H1 (cell line): ENCODE results near the gene RUNX1. TPM values are rescaled to one million over a fixed set of nuclear protein-coding genes. Genes with fewer than 3 reads are reported as not detected.

ENCODE experiments used
- CTCF ChIA-PET: fragments of 300-600 bp; sonication (Branson Sonifier 250); formaldehyde crosslinking; loops from one replicate; lab custom pipeline; 2021; ENCODE audit not compliant: partially characterized antibody; lab: Charles Lee
- POLR2A ChIA-PET: fragments of 300-600 bp; sonication (Branson Sonifier 250); formaldehyde crosslinking; loops from one replicate; lab custom pipeline; 2021; ENCODE audit warnings: inconsistent platforms; ENCODE audit not compliant: partially characterized antibody; lab: Charles Lee
- DNase-seq, 2 experiments: peaks; one replicate each; pipeline versions ENCODE4 v3.0.0 to v3.0.0-alpha.2; 2010 to 2022; ENCODE audit warnings: low spot score in 2 of 2, low read depth in 1 of 2, mixed read lengths in 1 of 2
- FAIRE-seq: peaks from 2 replicates; lab custom pipeline; 2011; peaks lifted over from hg19 to GRCh38; lab: Jason Lieb, UNC
- H2AFZ ChIP-seq: 2 replicates; pipeline ENCODE4 v1.8.1; 2012; ENCODE audit warnings: low read length, inconsistent platforms
- H2AK5ac ChIP-seq: 2 replicates; pipeline ENCODE4 v1.6.1; 2013; ENCODE audit warnings: low read depth, low read length
- H2BK120ac ChIP-seq: replicated peaks from 2 replicates; pipeline ENCODE3; 2013; ENCODE audit warnings: low read depth, low read length, inconsistent platforms
- H2BK12ac ChIP-seq: 2 replicates; pipeline ENCODE4 v1.6.1; 2013; ENCODE audit warnings: low read depth, low read length
- H2BK15ac ChIP-seq: 2 replicates; pipeline ENCODE4 v1.6.1; 2013; ENCODE audit warnings: low read length
- H2BK20ac ChIP-seq: 2 replicates; pipeline ENCODE4 v1.6.1; 2013; ENCODE audit warnings: low read length
- H2BK5ac ChIP-seq: 2 replicates; pipeline ENCODE4 v1.6.1; 2013; ENCODE audit warnings: low read depth, low read length
- H3K14ac ChIP-seq: 2 replicates; pipeline ENCODE4 v1.6.1; 2013; ENCODE audit warnings: inconsistent platforms; ENCODE audit not compliant: insufficient read length
- H3K18ac ChIP-seq: 2 replicates; pipeline ENCODE4 v1.6.1; 2013; ENCODE audit warnings: low read length; ENCODE audit errors: extremely low read depth
- H3K23ac ChIP-seq: 2 replicates; pipeline ENCODE4 v1.6.1; 2013; ENCODE audit warnings: inconsistent platforms; ENCODE audit not compliant: insufficient read length
- H3K23me2 ChIP-seq: 2 replicates; pipeline ENCODE4 v1.6.1; 2013; ENCODE audit warnings: low read depth, low read length
- H3K27ac ChIP-seq: 2 replicates; pipeline ENCODE4 v1.6.1; 2011; ENCODE audit warnings: low read depth, low read length, inconsistent platforms
- H3K27me3 ChIP-seq, 4 experiments: replicated peaks in 1 of 4; 1 replicate in 1 of 4; 2 replicates in 3 of 4; pipeline versions ENCODE4 v1.6.1 to v1.8.1; 2011 to 2013; ENCODE audit warnings: low read length in 3 of 4, mild to moderate bottlenecking in 3 of 4, inconsistent platforms in 2 of 4, mixed read lengths in 2 of 4, moderate library complexity in 1 of 4; ENCODE audit not compliant: control insufficient read depth in 3 of 4, insufficient read depth in 3 of 4; ENCODE audit errors: extremely low read depth in 1 of 4
- H3K36me3 ChIP-seq, 4 experiments: 2 replicates each; pipeline versions ENCODE4 v1.6.1 to v1.8.1; 2011 to 2013; ENCODE audit warnings: mild to moderate bottlenecking in 4 of 4, low read length in 3 of 4, moderate library complexity in 2 of 4, control low read depth in 1 of 4, inconsistent platforms in 1 of 4; ENCODE audit not compliant: insufficient read depth in 4 of 4, control insufficient read depth in 2 of 4
- H3K4ac ChIP-seq: replicated peaks from 2 replicates; pipeline ENCODE3; 2013; ENCODE audit warnings: low read length, low read depth, mixed read lengths, inconsistent platforms; ENCODE audit not compliant: insufficient read length
- H3K4me1 ChIP-seq, 4 experiments: replicated peaks in 1 of 4; 1 replicate in 1 of 4; 2 replicates in 3 of 4; pipeline versions ENCODE4 v1.6.1 to v1.8.1; 2011 to 2013; ENCODE audit warnings: low read length in 3 of 4, inconsistent platforms in 2 of 4, mixed read lengths in 1 of 4; ENCODE audit not compliant: insufficient read depth in 4 of 4, control insufficient read depth in 3 of 4
- H3K4me2 ChIP-seq, 2 experiments: 2 replicates each; pipeline versions ENCODE4 v1.6.1 to v1.8.1; 2011 to 2013; ENCODE audit warnings: low read depth in 2 of 2, low read length in 2 of 2, control low read depth in 1 of 2, inconsistent platforms in 1 of 2, mild to moderate bottlenecking in 1 of 2; ENCODE audit not compliant: insufficient read depth in 1 of 2
- H3K4me3 ChIP-seq, 4 experiments: fragments of 200-600, 300-600 bp in 1 of 4; sonication (generic), shearing (Covaris generic), sonication (Bioruptor Twin) in 1 of 4; 2 replicates each; pipeline versions ENCODE4 v1.5.1 to v1.8.1; 2011 to 2016; ENCODE audit warnings: low read length in 4 of 4, low read depth in 3 of 4, control low read depth in 2 of 4, inconsistent platforms in 2 of 4, mild to moderate bottlenecking in 2 of 4, mixed read lengths in 1 of 4, moderate library complexity in 1 of 4; ENCODE audit not compliant: insufficient read depth in 2 of 4; ENCODE audit errors: extremely low read depth in 1 of 4
- H3K56ac ChIP-seq: replicated peaks from 2 replicates; pipeline ENCODE3; 2013; ENCODE audit warnings: low read depth, mild to moderate bottlenecking, mixed read lengths, low read length, inconsistent platforms; ENCODE audit not compliant: insufficient read length
- H3K79me1 ChIP-seq: 2 replicates; pipeline ENCODE4 v1.6.1; 2013; ENCODE audit warnings: low read depth, low read length, control low read depth
- H3K79me2 ChIP-seq, 2 experiments: 2 replicates each; pipeline versions ENCODE4 v1.6.1 to v1.8.1; 2012 to 2013; ENCODE audit warnings: low read length in 2 of 2, mild to moderate bottlenecking in 2 of 2, inconsistent platforms in 1 of 2; ENCODE audit not compliant: insufficient read depth in 2 of 2, control insufficient read depth in 1 of 2
- H3K9ac ChIP-seq, 4 experiments: replicated peaks in 1 of 4; 1 replicate in 1 of 4; 2 replicates in 3 of 4; pipeline versions ENCODE4 v1.6.1 to v1.8.1; 2011 to 2013; ENCODE audit warnings: low read depth in 3 of 4, low read length in 3 of 4, control low read depth in 2 of 4, mild to moderate bottlenecking in 2 of 4, moderate library complexity in 2 of 4, inconsistent platforms in 1 of 4; ENCODE audit errors: extremely low read depth in 1 of 4
- H3K9me3 ChIP-seq, 2 experiments: 2 replicates each; pipeline versions ENCODE4 v1.6.1 to v1.8.1; 2012 to 2013; ENCODE audit warnings: mild to moderate bottlenecking in 2 of 2, moderate library complexity in 2 of 2, control low read depth in 1 of 2, inconsistent platforms in 1 of 2, low read depth in 1 of 2, low read length in 1 of 2, mixed read lengths in 1 of 2; ENCODE audit not compliant: insufficient read depth in 2 of 2
- H4K20me1 ChIP-seq, 2 experiments: replicated peaks in 1 of 2; 2 replicates each; pipeline versions ENCODE3 to v1.8.1; 2011 to 2013; ENCODE audit warnings: inconsistent platforms in 2 of 2, low read length in 2 of 2, mild to moderate bottlenecking in 1 of 2; ENCODE audit not compliant: insufficient read depth in 2 of 2, control insufficient read depth in 1 of 2
- H4K5ac ChIP-seq: 2 replicates; pipeline ENCODE4 v1.6.1; 2013; ENCODE audit warnings: low read length, low read depth, mixed read lengths, inconsistent platforms; ENCODE audit not compliant: insufficient read length
- H4K8ac ChIP-seq: 2 replicates; pipeline ENCODE4 v1.8.0; 2013; ENCODE audit warnings: mild to moderate bottlenecking, moderate library complexity, low read length, inconsistent platforms; ENCODE audit not compliant: insufficient read depth; ENCODE audit errors: extremely low read depth
- H4K91ac ChIP-seq: replicated peaks from 2 replicates; pipeline ENCODE3; 2013; ENCODE audit warnings: low read length, mixed read lengths, inconsistent platforms; ENCODE audit not compliant: insufficient read length
- BACH1 ChIP-seq: IDR thresholded peaks from 2 replicates; pipeline ENCODE4 v1.6.1; 2012; ENCODE audit warnings: low read length, improper control_type of control experiment
- EZH2 ChIP-seq: fragments of 200-600 bp; sonication (generic); IDR thresholded peaks from 2 replicates; pipeline ENCODE4 v1.7.1; 2012; ENCODE audit warnings: low read depth, mild to moderate bottlenecking, moderate library complexity, low read length, inconsistent platforms; ENCODE audit not compliant: severe bottlenecking
- POLR2A ChIP-seq, 2 experiments: IDR thresholded peaks; 1 replicate in 1 of 2; 2 replicates in 1 of 2; pipeline ENCODE4 v1.6.1; 2011; ENCODE audit warnings: low read depth in 2 of 2, low read length in 2 of 2, mild to moderate bottlenecking in 2 of 2; ENCODE audit errors: control extremely low read depth in 1 of 2
- WGBS, 2 experiments: shearing (Covaris generic) in 1 of 2; methylation state at CpG; one replicate each; pipeline versions ENCODE4 v1.1.6 to v1.1.7; 2013 to 2015; ENCODE audit warnings: low lambda C conversion rate in 2 of 2, mixed read lengths in 2 of 2, inconsistent platforms in 1 of 2, low coverage in 1 of 2, missing lambda C conversion rate in 1 of 2; ENCODE audit not compliant: insufficient replicate concordance in 2 of 2, insufficient coverage in 1 of 2, insufficient read length in 1 of 2; ENCODE audit errors: extremely low coverage in 1 of 2, missing lambda C conversion rate in 1 of 2; 5-methylcytosine and 5-hydroxymethylcytosine counted together
- polyA plus RNA-seq, 7 experiments: library from polyadenylated mRNA; depleted of rRNA in 3 of 7; stranded (reverse) in 5 of 7; unstranded in 2 of 7; fragments of >200 nt in 5 of 7; fragments of 200-250 nt in 2 of 7; gene quantifications; 1 replicate in 5 of 7; 2 replicates in 1 of 7; 4 replicates in 1 of 7; pipeline versions ENCODE4 v1.2.1 to v1.2.3, GENCODE V29; 2011 to 2013; ENCODE audit warnings: missing spikeins in 2 of 7, mixed read lengths in 2 of 7
- total RNA-seq: library from RNA; stranded (reverse); fragmentation: NEBNext Ultra II Directional; extraction: Animal tissue kit (Norgen Biotek cat#: 25700); gene quantifications from 2 replicates; pipeline ENCODE4 v1.2.1, GENCODE V29; 2021

RUNX1 gene
- total and polyA plus RNA-seq, 2 of the 8 experiments (the other 6 are each of a cell fraction or from before 2014, with no cell fraction given) = 0.20 to 0.60 TPM

DNA sequence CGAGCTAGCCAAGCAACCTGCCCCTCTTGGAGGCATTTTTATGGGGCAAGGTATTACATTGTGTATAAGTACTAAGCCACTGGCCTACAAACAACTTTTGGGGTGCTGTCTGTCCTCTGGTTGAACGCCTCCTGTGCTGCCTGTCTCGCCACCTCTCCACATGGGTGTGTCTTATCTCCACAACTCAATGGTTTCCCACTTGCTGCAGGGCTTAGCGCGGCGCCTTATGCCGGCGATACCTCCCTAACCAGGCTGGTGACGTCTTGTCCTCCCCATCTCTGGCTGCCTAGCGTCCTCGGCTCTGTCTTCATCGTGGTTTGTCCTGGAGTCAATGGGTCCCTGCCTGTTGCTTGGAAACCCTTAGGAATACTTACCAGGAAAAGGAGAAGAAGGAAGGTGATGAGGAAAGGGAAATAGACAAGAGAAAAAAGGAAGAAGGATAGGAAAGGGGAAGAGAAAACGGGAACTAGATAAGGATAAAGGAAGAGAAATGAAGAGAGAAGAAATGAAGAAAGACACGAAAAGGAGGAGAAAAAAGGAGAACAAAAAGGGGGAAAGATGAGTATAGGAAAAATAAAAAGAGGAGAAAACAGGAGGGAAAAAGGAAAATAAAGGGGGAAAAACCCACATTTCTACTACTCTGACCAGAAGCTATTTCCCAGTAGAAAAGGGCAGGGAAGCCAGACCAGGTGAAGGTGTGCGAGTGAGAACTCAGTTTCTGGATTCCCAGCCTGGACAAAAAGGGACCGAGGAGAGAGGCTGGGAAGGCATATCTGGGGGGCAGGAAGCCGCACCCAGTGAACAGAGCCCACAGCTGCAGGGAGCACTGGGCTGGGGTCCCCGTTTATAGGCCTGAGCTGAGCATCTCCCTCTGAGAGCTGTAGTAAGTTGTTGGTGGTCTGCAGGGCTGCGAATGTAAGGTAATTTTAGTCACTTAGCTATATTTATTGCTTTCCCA lies 294.1 kb downstream of the RUNX1 start:
- Histone ChIP-seq H3K79me1 (no peaks in the 10 kb centered on the region), H2BK12ac (no peak overlapping the region), H2AFZ (no peak overlapping the region), H4K5ac (no peak overlapping the region), H3K4me2 (no peak overlapping the region), H3K18ac (no peak overlapping the region), H4K20me1 (no peaks in the 10 kb centered on the region), H3K27me3 (no peaks in the 10 kb centered on the region), H3K4me1 (no peaks in the 10 kb centered on the region), H3K23me2 (no peaks in the 10 kb centered on the region), H3K14ac (no peak overlapping the region), H3K56ac (no peak overlapping the region), H3K79me2 (no peaks in the 10 kb centered on the region), H3K27ac (no peak overlapping the region), H2BK15ac (no peak overlapping the region), H2AK5ac (no peak overlapping the region), H4K91ac (no peak overlapping the region), H2BK5ac (no peak overlapping the region), H4K8ac (no peak overlapping the region), H3K36me3 (no peaks in the 10 kb centered on the region)
- DNase-seq = no peak
- ChIA-PET POLR2A (interaction anchor here (0.8 kb wide), 1 partner anchor 256 kb away, joined by 3 read pairs; no protein-coding TSS in a partner anchor), CTCF (interaction anchor here (1.0 to 2.4 kb wide), 3 partner anchors 9 to 249 kb away, joined by 3 to 12 read pairs (median 3); no protein-coding TSS in a partner anchor)
- FAIRE-seq = no peak
- WGBS, 2 experiments = 80 to 100% methylated on average over 1 to 19 of the region's 19 CpGs
- TF ChIP-seq POLR2A (IDR thresholded peaks at IDR 0.05; ENCODE audit: control extremely low read depth in 1 of 2, low read depth in 2 of 2, low read length in 2 of 2) = no peak
- no peak for TF ChIP-seq BACH1
- no peak for TF ChIP-seq EZH2
- TF ChIP-seq, all 59 proteins: peak for 0
- no peaks in the 10 kb centered on the region for H3K9me3 ChIP-seq
- H2BK20ac ChIP-seq = no peak overlapping the region
- no peak overlapping the region for H3K23ac ChIP-seq
- H3K9ac ChIP-seq = no peak overlapping the region
- no peak overlapping the region for H3K4me3 ChIP-seq
- H3K4ac ChIP-seq = no peak overlapping the region
- no peak overlapping the region for H2BK120ac ChIP-seq
